ENCODE data around the gene RBMY1B.
"Not testable (repeated sequence)": the region's sequence is repeated elsewhere in the genome, so short reads cannot be mapped to it uniquely, and the experiment has no call there.

RBMY1B gene

DNA sequence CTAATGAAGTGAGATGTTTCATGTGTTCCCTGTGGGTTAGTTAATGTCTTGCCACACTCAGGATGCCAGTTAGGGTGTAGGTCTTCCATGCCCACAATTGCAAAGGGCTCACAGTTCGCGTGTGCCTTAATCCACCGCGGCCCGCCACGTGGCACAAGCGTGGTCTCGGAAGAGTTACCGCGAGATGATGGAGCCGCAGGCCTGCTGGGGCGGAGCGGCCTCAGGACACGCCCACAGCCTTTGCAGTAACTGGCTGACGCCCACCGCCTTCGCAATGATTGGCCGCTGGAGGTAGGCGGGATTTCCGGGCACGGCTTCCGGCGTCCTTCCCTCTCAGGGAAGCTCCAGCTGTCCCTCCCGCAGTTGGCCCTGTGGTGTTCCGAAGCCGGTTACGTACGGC, at the start of gene RBMY1B:
RBMY1B (plus strand) TSS at position 301 of the 400 bp plus-strand sequence. CDS start 2,013 bp downstream, outside the sequence.
- not testable (repeated sequence) for H3K4me3 ChIP-seq (ENCODE audit: low read depth, low read length); DNase-seq (ENCODE audit: low read depth)

DNA sequence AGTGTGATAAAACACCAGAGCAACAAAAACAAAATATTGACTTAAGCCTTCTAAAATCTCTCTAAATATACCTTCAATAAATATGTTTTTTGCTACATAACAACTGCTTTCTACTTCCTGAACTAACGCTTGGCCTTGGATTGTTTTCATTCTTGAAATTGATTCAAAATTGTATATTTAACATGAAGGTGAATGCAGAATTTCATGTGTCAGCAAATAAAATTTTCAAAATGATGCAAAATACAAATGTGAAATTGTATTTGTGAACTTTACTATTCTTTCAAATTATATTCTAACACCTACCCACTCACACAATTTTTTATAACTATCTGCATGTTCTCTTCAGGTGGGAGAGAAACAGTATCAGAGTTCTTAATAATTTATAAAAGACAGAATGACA, 48.2 kb upstream of the RBMY1B start:
- H3K4me3 ChIP-seq (ENCODE audit: low read depth, low read length); DNase-seq (ENCODE audit: low read depth): not testable (repeated sequence)

DNA sequence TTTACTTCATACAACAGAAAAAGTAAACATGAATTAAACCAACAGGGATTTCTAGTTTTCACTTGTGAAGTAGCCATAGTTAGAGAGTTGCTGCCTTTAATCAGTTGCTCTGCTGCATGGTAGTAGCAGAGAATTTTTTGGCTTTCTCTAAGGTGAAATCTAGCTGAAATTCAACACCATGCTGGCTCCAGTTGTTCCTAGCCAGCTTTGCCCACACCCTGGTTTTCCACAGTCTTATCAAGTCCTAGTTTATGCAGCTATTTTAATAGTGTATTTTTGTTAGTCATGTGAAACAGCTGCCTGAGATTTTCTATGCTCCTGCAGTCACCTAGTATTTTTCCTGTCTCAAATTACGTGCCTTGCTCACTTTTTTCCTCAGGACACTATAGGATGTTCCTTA, 28.2 kb upstream of the RBMY1B start:
- H3K4me3 ChIP-seq (ENCODE audit: low read depth, low read length): no peak overlapping the region
- no peak for DNase-seq (ENCODE audit: low read depth)

DNA sequence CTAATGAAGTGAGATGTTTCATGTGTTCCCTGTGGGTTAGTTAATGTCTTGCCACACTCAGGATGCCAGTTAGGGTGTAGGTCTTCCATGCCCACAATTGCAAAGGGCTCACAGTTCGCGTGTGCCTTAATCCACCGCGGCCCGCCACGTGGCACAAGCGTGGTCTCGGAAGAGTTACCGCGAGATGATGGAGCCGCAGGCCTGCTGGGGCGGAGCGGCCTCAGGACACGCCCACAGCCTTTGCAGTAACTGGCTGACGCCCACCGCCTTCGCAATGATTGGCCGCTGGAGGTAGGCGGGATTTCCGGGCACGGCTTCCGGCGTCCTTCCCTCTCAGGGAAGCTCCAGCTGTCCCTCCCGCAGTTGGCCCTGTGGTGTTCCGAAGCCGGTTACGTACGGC, 23.4 kb downstream of the RBMY1B start, which contains the start of gene RBMY1A1:
RBMY1A1 (plus strand) TSS at position 301 of the 400 bp plus-strand sequence. CDS start 2,013 bp downstream, outside the sequence.
- not testable (repeated sequence) for H3K4me3 ChIP-seq (ENCODE audit: low read depth, low read length); DNase-seq (ENCODE audit: low read depth)

DNA sequence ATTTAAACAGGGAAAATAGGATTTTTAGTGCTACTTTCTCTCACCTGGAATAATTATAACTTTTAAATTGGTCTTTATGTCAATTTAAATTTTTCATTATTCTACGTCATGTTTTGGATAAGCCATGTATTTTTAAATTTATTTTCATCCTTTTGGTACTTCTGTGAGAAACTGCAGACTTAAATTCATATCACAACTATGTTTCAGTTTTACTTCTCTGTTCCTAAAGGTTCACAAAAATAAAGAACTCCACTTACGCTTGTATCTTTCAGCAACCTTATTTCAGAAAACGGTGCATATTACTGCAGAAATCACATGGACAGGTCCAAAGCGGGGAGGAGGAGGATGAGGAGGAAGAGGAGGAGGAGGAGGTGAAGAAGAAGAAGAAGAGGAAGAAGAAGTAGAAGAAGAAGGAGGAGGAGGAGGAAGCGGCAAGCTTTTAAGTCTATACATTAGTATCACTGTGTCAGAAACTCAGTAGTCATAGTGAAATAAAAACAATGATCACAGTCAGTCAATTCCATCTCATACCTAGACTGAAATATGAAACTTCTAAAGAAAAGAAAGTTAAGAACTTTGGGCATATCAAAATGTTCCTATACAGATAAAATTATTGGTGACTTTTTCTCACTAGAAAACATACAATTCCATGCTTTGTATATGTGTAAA, 48.3 kb downstream of the RBMY1B start:
- DNase-seq (ENCODE audit: low read depth); H3K4me3 ChIP-seq (ENCODE audit: low read depth, low read length): not testable (repeated sequence)

All from skeletal muscle cell (primary cell).